Stimulated activated CD8-positive, alpha-beta memory T cell treated with anti-CD3 and anti-CD28 coated beads, Interleukin-4, amount 100 ng/mL, for 48 hours (primary cell): Measurements from ENCODE around the gene SOD3.

Experiments
- DNase-seq: peaks from one replicate; pipeline ENCODE4 v3.0.0-alpha.2; 2020

SOD3 gene

DNA sequence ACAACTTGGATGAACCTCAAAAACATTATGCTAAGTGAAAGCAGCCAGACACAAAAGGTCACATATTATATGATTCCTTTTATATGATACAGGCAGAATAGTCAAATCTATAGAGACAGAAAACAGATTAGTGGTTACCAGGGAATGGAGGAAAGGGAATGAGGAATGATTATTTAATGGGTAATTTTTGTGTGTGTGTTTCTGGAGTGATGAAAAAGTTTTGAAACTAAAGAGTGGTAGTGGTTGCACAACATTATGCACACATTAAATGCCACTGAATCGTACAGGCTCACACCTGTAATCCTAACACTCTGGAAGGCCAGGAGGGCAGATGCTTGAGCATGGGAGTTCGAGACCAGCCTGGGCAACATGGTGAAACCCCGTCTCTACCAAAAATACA is 19.6 kb upstream of the SOD3 start:
- no peak for DNase-seq

GRCh38 chr4:24777536-24778463 is 17.6 kb upstream of the SOD3 start:
- no peak for DNase-seq

DNA sequence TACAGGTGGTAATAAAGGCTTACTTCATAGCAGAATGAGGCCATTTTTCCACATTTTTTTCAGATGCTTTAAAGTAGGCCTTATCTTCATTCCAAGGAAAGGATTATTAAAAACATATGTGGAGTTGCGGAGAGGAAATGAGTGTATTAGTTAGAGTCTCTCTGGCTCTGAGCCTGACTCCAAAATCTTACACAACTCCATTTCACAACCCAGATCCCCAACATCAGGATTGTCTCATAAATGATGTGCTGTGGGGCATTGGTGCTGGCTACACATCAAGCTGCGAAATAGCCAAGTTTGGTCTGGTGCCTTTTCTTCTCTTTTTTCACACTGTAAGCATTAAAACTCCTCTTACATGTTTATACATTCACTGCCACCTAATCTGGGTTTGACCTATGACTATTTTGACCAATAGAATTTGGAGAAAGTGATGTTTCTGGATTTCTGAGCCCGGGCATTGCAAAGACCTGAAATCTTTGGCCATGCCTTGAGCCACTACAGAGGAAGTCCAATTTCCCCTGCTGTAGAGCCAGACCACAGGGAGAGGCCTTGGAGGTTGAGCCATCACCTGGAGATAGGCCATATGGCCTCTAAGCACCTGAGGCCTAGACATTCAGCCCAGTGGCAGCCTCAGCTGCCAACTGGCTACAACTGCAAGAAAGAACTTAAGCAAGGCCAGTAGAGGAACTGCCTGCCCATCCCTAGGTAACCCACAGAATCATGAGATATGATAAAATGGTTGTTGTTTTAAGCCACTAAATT is 16.7 kb upstream of the SOD3 start:
- DNase-seq, result no peak

DNA sequence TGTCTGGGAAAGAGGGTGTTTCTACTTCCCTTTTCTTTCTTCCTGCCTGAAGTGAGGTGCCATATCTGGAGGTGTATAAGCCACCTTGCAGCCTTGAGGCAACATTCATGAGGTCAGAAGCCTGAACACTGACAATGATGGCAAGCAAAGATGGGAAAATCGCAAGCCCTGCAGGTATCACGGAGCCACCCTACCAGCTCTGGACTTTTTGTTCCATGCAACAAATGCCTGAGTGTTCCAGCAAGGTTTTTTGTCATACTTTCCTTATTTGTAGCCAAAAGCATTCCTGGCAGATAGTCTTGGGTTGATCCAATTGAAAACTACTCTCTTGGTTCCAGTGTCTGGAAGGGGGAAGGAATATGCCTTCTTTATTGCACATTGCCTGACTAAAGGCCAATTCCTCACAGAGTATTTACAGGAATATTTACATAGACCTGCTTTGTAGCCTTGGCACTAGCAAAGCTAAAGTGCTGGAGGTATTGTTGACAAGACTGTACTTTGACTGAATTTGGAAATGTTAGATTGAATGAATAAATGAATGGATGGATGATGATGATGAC is 14.4 kb upstream of the SOD3 start:
- DNase-seq, result no peak

DNA sequence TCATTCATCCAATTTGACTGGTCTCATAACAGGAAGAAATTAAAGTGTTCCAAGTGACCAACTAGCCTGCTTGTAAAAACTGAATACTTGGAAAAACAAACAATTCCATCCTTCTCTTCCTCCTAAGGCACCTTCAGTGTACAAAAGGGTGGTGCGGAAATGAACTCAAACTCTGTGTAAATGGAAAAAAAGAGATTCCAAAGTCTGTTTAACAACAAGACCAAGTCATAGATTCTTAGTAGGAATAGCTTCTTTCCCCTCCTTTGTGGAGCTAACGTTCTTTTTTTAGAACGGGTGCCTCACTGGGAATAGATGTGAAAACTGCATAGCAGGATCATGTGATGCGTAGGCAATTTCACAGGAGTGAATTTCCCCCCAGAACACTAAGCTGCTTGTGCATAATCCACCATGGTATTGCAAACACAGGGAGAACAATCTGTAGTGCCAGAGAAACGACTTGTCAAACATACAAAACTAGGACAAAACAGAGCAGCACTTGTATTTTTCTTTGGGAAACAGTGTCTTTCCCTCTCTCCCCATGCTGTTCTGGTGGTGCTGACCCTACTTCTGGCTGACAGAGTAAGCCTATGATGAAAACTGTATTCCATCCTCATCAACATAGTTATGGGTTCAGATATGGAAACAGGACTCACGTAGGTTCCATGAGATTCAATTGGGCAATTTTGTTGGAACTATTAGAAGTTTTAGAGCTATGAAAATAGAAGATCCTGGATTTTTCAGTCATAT is 13.2 kb upstream of the SOD3 start:
- no peak for DNase-seq

DNA sequence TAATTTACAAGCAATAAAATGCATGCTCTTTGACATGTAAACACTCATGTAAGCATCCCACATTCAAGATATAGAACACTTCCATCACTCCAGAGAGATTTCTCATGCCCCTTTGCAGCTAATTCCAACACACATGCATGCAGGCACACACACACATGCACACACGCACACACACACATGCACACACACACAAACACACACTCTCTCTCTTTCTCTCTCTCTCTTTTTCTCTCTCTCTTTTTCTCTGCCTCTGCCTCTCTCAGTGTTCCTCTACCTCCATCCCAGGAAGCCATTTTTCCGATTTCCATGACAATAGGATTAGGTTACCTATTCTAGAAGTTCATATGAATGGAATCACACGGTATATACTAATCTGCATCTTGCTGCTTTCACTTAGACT is 11.9 kb upstream of the SOD3 start:
- DNase-seq, result no peak

DNA sequence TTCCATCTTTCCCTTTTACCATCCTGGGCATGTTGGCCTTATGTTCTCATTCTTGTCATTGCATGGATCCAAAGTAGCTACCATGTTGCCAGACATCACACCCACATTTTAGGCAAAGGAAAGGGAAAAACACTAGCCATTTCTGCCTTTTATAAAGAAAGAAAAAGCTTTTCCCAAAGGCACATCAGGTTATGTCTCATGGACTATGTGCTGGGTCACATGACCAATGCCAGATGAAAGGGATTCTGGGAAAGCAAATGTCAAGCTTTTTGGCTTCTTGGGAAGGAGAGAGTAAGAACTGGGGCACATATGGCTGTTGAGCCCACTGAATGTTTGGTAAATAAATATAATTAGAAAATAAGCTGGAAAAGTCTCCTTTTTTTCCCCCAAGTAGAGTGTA is 4.3 kb upstream of the SOD3 start:
- DNase-seq, result no peak

DNA sequence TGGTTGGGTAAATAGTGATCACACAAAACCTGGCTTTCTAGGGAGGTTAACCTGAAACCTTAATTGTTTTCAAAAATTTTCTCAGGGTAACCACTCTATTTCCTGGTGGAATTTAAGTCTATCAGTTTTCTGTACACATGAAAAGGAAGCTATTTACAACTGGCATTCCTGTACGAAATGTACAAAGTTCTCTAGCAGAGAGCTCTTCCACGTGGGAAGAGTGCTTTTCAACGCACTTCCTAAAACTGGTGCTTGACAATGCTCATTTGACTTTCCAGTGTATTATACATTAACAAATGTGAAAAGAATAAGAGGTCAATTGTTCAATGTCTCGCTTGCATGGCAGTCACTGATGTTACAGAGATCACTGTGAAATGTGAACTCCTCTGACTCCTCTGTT is 2.8 kb upstream of the SOD3 start:
- DNase-seq, result no peak

DNA sequence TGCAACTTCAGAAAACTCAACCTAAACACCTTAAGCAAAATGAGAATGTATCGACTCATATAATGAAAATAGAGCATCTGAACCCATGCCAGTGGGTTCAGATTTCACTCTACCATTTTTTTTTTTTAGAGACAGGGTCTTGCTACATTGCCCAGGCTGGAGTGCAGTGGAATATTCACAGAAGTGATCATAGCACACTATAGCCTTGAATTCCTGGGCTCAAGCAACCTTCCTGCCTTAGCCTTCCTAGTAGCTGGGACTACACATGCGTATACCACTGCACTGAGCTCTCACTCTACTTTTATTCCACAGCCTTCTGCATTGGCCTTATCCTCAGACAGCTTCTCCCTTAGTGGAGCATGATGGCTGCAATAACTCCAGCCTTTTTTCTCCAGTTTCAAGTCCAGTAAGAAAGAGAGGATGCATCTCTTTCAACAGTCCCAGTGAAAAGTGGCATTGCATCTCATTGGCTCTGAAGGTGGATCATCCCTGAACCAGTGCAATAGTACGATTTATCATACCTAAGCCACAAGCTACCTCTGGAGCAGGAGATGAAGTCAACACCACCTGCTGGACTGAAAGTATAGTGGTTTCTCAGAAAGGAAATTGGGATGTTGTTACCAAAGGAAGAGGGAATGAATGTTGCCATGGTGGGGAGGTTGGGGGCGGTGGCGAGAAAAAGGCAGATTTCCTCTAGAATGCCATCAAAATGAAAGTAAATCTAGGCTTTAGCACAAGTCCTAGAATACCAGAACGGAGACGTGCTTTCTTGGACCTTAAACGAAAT is 2.0 kb upstream of the SOD3 start:
- no peak for DNase-seq

DNA sequence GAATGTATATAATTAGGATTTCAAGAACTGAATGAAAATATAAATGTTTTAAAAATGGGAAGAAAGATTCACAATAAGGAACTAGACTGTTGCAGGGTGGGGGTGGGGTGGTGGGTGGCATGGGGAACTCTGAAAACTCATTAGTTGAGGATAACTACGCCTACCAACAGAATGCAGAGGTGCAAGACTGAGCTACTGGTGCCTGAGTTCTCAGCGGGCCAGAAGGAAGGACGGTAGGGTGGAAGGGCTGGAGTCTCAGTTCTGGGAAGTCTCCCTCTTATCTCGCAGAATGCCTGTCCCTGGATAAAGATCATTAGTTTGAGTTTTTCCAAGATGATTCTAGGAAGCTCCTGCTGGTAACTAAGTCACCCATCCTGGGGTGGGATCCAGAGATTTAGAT is 1.3 kb upstream of the SOD3 start:
- DNase-seq, result no peak

DNA sequence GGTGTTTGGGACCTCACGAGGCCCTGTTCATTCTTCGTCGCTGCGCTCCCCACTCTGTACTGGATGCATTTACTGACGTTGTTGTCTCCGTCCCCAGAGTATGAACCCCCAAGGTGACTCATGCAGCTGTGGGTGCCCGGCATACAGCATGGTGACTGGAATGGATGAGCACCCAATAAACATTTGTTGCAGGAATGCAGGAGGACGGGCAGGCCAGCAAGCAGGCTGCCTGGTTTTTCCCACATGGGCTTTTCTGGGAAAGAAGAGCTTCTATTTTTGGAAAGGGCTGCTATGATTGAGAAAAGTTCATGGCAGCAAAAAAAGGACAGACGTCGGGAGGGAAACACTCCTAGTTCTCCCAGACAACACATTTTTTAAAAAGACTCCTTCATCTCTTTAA is 893 bp upstream of the SOD3 start:
- no peak for DNase-seq

DNA sequence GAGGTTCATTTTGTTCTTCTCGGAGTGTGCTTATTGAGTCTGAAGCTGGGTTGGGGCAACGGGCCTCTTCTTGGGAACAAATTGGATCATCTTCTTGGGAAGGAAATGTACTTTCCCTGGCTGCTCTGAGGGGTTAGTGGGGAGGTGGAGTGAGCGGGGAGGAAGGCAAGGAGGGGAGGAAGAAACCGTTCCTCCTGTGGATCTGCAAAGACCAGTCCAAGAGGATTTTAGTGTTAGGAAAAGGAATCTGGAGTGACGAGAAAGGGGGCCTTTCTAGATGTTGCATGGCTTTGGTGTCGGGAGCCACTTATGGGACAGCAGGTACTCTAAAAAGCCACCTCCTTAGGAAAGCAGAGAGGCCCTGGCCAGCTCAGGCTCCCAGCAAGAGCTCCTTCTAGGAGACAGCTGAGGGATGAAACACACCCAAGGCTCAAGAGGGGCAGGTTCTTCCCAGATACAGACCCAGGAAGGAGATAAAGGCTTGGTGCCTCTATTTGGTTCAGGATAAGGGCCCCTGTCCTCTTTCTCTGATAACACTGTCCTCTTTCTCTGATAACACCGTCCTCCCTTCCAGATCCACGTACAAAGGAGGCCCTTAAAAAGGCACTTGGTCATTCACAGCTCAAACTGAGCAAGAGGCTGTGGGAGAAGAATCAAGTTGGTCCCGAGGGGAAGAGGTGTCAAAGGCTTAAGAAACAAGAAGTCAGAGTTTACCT is 451 bp downstream of the SOD3 start:
- DNase-seq, result no peak

DNA sequence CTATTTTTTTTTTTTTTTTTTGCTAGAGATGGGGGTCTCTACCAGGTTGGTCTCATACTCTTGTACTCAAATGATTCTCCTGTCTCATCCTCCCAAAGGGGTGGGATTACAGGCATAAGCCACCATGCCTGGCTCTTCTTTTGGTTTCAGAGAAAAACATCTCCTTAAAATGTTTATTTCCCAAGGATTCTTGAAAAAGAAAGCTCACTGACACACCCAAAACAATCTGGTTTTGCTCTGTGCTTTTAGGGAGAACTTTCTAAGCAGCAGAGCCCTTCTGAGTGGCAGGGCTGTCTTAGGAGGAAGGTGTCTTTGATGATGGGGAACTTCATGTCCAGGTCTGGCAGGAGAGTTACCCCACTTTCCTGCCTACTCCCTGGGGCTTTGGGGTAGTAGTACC is 1.2 kb downstream of the SOD3 start:
- no peak for DNase-seq

GRCh38 chr4:24798036-24798610 is 2.8 kb downstream of the SOD3 start:
- no peak for DNase-seq

GRCh38 chr4:24799196-24799543 is 3.8 kb downstream of the SOD3 start:
- DNase-seq, result no peak

- DNase-seq, result no peak
Measured at GRCh38 chr4:24799544-24800324, 4.4 kb downstream of the SOD3 start.

DNA sequence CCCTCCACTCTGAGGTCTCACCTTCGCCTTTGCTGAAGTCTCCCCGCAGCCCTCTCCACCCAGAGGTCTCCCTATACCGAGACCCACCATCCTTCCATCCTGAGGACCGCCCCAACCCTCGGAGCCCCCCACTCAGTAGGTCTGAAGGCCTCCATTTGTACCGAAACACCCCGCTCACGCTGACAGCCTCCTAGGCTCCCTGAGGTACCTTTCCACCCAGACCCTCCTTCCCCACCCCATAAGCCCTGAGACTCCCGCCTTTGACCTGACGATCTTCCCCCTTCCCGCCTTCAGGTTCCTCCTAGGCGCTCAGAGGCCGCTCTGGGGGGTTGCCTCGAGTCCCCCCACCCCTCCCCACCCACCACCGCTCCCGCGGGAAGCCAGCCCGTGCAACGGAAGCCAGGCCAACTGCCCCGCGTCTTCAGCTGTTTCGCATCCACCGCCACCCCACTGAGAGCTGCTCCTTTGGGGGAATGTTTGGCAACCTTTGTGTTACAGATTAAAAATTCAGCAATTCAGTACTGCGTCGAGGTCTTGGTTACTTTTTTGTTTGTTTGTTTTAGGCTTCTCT is 5.0 kb downstream of the SOD3 start:
- DNase-seq, result no peak

DNA sequence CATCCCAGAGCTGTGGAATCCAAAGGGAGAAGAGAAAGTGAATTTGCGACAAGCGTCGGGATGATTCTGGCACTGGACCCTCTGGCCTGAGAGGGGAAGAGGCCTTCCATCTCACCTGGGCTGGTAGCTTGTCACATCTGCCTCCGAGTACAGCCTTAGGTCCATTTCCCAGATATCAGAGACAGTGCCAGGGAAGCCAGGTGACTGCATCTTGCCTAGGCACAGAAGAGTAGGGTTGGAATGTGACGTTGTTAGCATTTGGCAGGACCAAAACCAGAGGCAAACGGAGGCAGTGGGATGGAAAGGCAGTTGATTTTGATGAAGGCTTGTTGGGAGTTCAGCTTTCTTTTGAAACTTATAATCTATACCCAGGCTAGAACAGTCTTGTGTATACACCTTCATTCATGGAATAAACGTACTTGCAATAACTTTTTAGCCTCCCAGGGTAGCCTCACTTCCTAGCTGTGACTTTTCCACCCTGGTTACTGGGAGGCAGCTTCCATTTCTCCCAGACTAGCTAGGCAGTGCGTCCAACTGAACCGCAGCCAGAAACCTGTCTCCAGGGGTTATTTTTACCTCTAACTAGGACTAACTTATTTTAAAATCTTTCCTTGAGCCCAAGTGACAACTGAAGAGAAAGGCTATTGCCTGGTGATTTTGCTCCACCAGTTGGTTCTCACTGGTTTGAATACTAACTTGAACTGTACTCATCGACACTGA is 5.9 kb downstream of the SOD3 start:
- DNase-seq, result no peak

- DNase-seq, result no peak
Measured at GRCh38 chr4:24802648-24803047, 7.3 kb downstream of the SOD3 start.

GRCh38 chr4:24805067-24805466 is 9.7 kb downstream of the SOD3 start:
- no peak for DNase-seq
